ENCODE measurements around the gene TRIP11. TPM values are rescaled to one million over a fixed set of nuclear protein-coding genes. Genes with fewer than 3 reads are reported as not detected.

The TRIP11 gene
- total RNA-seq, 1 donor from 2014 or later, result 28.4 TPM

GRCh38 chr14:92033433-92033832, 6.4 kb downstream of the TRIP11 start:
- Histone ChIP-seq H3F3A (ENCODE audit: low read depth) (no peaks in the 10 kb centered on the region), H4K20me1 (ENCODE audit: low read depth) (peaks cover 3% of the 10 kb centered on the region), H3K27me3 (no peaks in the 10 kb centered on the region), H2AFZ (replicated peaks) (no peak overlapping the region), H3K36me3 (peaks cover 14% of the 10 kb centered on the region), H3K4me1 (peaks cover 8% of the 10 kb centered on the region), H3K27ac (no peak overlapping the region), H3K4me3 (no peak overlapping the region), H3K4me2 (no peak overlapping the region), H3K79me2 (ENCODE audit: low read depth) (peaks cover 63% of the 10 kb centered on the region), H3K9me3 (ENCODE audit: low read depth) (no peaks in the 10 kb centered on the region), H3K9ac (no peak overlapping the region)
- H3K36me3 Mint-ChIP-seq, result peaks cover 17% of the 10 kb centered on the region
- no peak for DNase-seq (ENCODE audit: low spot score)
- TF ChIP-seq EZH2phosphoT487 (IDR thresholded peaks at IDR 0.05), result no peak
- no peak for TF ChIP-seq CTCF (IDR thresholded peaks at IDR 0.05)
- TF ChIP-seq EZH2 (IDR thresholded peaks at IDR 0.05), result no peak
- H3K27me3 Mint-ChIP-seq (ENCODE audit: insufficient read depth, low read depth), result no peaks in the 10 kb centered on the region
- H3K9me3 Mint-ChIP-seq, result peaks cover 4% of the 10 kb centered on the region
- H3K4me1 Mint-ChIP-seq, result peaks cover 17% of the 10 kb centered on the region
- no peak overlapping the region for H3K27ac Mint-ChIP-seq
- H3K4me3 Mint-ChIP-seq, result no peak overlapping the region

GRCh38 chr14:92026548-92027190, 13.2 kb downstream of the TRIP11 start:
- no peak overlapping the region for H3K4me3 Mint-ChIP-seq
- Histone ChIP-seq H2AFZ (replicated peaks) (no peak overlapping the region), H3K79me2 (ENCODE audit: low read depth) (peaks cover 12% of the 10 kb centered on the region), H3K9ac (no peak overlapping the region), H3K36me3 (peaks cover 5% of the 10 kb centered on the region), H3K27ac (no peak overlapping the region), H4K20me1 (ENCODE audit: low read depth) (no peaks in the 10 kb centered on the region), H3K9me3 (ENCODE audit: low read depth) (no peaks in the 10 kb centered on the region), H3F3A (ENCODE audit: low read depth) (no peaks in the 10 kb centered on the region), H3K4me3 (no peak overlapping the region), H3K27me3 (no peaks in the 10 kb centered on the region), H3K4me1 (no peaks in the 10 kb centered on the region), H3K4me2 (no peak overlapping the region)
- TF ChIP-seq CTCF (IDR thresholded peaks at IDR 0.05), result no peak
- no peaks in the 10 kb centered on the region for H3K9me3 Mint-ChIP-seq
- no peak overlapping the region for H3K27ac Mint-ChIP-seq
- no peak for DNase-seq (ENCODE audit: low spot score)
- H3K36me3 Mint-ChIP-seq, result peaks cover 11% of the 10 kb centered on the region
- no peaks in the 10 kb centered on the region for H3K27me3 Mint-ChIP-seq (ENCODE audit: insufficient read depth, low read depth)
- H3K4me1 Mint-ChIP-seq, result no peaks in the 10 kb centered on the region

DNA sequence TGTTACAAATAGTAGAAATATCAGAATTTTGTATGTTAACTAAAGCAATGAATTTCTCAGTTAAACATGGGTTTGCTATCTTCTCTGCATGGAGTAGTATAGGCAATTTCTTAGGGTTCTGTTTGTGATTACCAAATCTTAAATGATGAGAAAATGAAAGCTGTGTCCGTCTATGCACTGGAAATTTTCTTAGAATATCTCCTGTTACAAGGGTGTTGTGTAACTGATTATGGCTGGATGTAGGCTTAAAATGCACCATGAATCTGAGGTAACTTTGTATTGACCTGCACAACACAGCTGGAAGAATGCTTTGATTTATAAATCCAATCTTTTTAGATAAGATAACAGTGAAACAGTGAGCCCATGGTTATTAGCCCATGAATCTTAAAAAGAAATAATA, 17.8 kb downstream of the TRIP11 start:
- H3K9me3 ChIP-seq (ENCODE audit: low read depth), result no peaks in the 10 kb centered on the region
- H3K27ac ChIP-seq, result no peak overlapping the region
- no peak overlapping the region for H3K4me3 ChIP-seq
- H3K79me2 ChIP-seq (ENCODE audit: low read depth), result no peaks in the 10 kb centered on the region
- DNase-seq (ENCODE audit: low spot score), result no peak
- Mint-ChIP-seq H3K9me3 (no peaks in the 10 kb centered on the region), H3K27me3 (ENCODE audit: insufficient read depth, low read depth) (peaks cover 3% of the 10 kb centered on the region), H3K27ac (no peak overlapping the region), H3K36me3 (peaks cover 5% of the 10 kb centered on the region), H3K4me1 (no peaks in the 10 kb centered on the region), H3K4me3 (no peak overlapping the region)
- H3K4me1 ChIP-seq, result no peaks in the 10 kb centered on the region
- no peaks in the 10 kb centered on the region for H3K36me3 ChIP-seq
- H3F3A ChIP-seq (ENCODE audit: low read depth), result no peaks in the 10 kb centered on the region
- H4K20me1 ChIP-seq (ENCODE audit: low read depth), result no peaks in the 10 kb centered on the region
- no peak overlapping the region for H3K4me2 ChIP-seq
- H3K27me3 ChIP-seq, result no peaks in the 10 kb centered on the region
- H2AFZ ChIP-seq (replicated peaks), result no peak overlapping the region
- no peak overlapping the region for H3K9ac ChIP-seq
- TF ChIP-seq EZH2 (IDR thresholded peaks at IDR 0.05), result no peak

GRCh38 chr14:92021523-92021922, 18.3 kb downstream of the TRIP11 start:
- Histone ChIP-seq H4K20me1 (ENCODE audit: low read depth) (peaks cover under 1% of the 10 kb centered on the region), H2AFZ (replicated peaks) (no peak overlapping the region), H3K79me2 (ENCODE audit: low read depth) (no peaks in the 10 kb centered on the region), H3K4me3 (no peak overlapping the region), H3K4me2 (no peak overlapping the region), H3K27me3 (no peaks in the 10 kb centered on the region), H3K4me1 (no peaks in the 10 kb centered on the region), H3K9ac (no peak overlapping the region), H3F3A (ENCODE audit: low read depth) (no peaks in the 10 kb centered on the region), H3K36me3 (no peaks in the 10 kb centered on the region), H3K9me3 (ENCODE audit: low read depth) (no peaks in the 10 kb centered on the region), H3K27ac (no peak overlapping the region)
- no peak for TF ChIP-seq EZH2 (IDR thresholded peaks at IDR 0.05)
- no peak for TF ChIP-seq CTCF (IDR thresholded peaks at IDR 0.05)
- no peak for TF ChIP-seq EZH2phosphoT487 (IDR thresholded peaks at IDR 0.05)
- no peaks in the 10 kb centered on the region for H3K9me3 Mint-ChIP-seq
- H3K4me1 Mint-ChIP-seq, result no peaks in the 10 kb centered on the region
- no peak overlapping the region for H3K27ac Mint-ChIP-seq
- peaks cover 3% of the 10 kb centered on the region for H3K27me3 Mint-ChIP-seq (ENCODE audit: insufficient read depth, low read depth)
- H3K4me3 Mint-ChIP-seq, result no peak overlapping the region
- no peak for DNase-seq (ENCODE audit: low spot score)
- H3K36me3 Mint-ChIP-seq, result peaks cover 4% of the 10 kb centered on the region
